ENCODE data around the gene PHC2. TPM values are rescaled to one million over a fixed set of nuclear protein-coding genes. Genes with fewer than 3 reads are reported as not detected.
A peak's percentile ranks its signal among the peaks of the same experiment; 100 is the strongest.

PHC2 gene
- total and polyA plus RNA-seq, 2 of the 13 experiments (the other 11 are each of a cell fraction or from before 2014, with no cell fraction given) = 52.5 to 84.9 TPM

GRCh38 chr1:33472269-33472980 is 41.5 kb upstream of the PHC2 start, which contains the start of gene ZSCAN20 (continued):
- TF ChIP-seq UBTF (CRISPR knock-in tag; IDR thresholded peaks at IDR 0.05) (peak; percentile 46; the same call in 1 of the 2 replicates), IRF9 (CRISPR knock-in tag; IDR thresholded peaks at IDR 0.05; ENCODE audit: borderline replicate concordance) (peak; percentile 65; the same call in 1 of the 2 replicates), ZFY (CRISPR knock-in tag; IDR thresholded peaks at IDR 0.05) (peak; percentile 78), ZNF407 (CRISPR knock-in tag; IDR thresholded peaks at IDR 0.05; ENCODE audit: not compliant biosample characterization) (no peak), MTERF4 (CRISPR knock-in tag; IDR thresholded peaks at IDR 0.05) (no peak), MZF1 (CRISPR knock-in tag; IDR thresholded peaks at IDR 0.05; ENCODE audit: borderline replicate concordance) (no peak)

All from HepG2 (cell line).